ENCODE data around the gene SPG11. TPM values are rescaled to one million over a fixed set of nuclear protein-coding genes. Genes with fewer than 3 reads are reported as not detected.

SPG11 gene
- total and polyA plus RNA-seq, 2 donors (not counting 1 experiment from before 2014, with no cell fraction given) = 134 to 219 TPM

GRCh38 chr15:44603126-44603525 lies 60.3 kb downstream of the SPG11 start:
- CTCF ChIA-PET = interaction anchor here (1.2 kb wide), 1 partner anchor 24 kb away, joined by 3 read pairs; no protein-coding TSS in a partner anchor
- peaks cover 5 to 69% of the 10 kb centered on the region in 2 experiments for H3K36me3 ChIP-seq (replicated peaks in 1 of 2; ENCODE audit: control extremely low read depth in 1 of 2, control insufficient read depth in 1 of 2, extremely low read depth in 1 of 2, insufficient read depth in 2 of 2, low read length in 1 of 2)
- no peak overlapping the region for H3K4me2 ChIP-seq (replicated peaks; ENCODE audit: low read depth, low read length, poor library complexity, severe bottlenecking)
- H3K9me3 Mint-ChIP-seq (ENCODE audit: insufficient read depth) = no peaks in the 10 kb centered on the region
- H3K9ac ChIP-seq (ENCODE audit: low read length) = no peak overlapping the region
- no peak for DNase-seq
- no peaks in the 10 kb centered on the region for H4K20me1 ChIP-seq (ENCODE audit: control insufficient read depth, insufficient read depth, low read length, poor library complexity, severe bottlenecking)
- H3K79me2 ChIP-seq (ENCODE audit: control insufficient read depth, insufficient read depth, low read length) = no peaks in the 10 kb centered on the region
- no peaks in the 10 kb centered on the region for H3K4me1 Mint-ChIP-seq
- H3K27me3 Mint-ChIP-seq = no peaks in the 10 kb centered on the region
- no peak overlapping the region for H3K4me3 Mint-ChIP-seq
- H3K27me3 ChIP-seq (replicated peaks in 1 of 4; ENCODE audit: control extremely low read depth in 1 of 4, control insufficient read depth in 3 of 4, insufficient read depth in 4 of 4, low read length in 3 of 4) = no peaks in the 10 kb centered on the region
- intact Hi-C loops (cut with micrococcal nuclease) = no loop called here
- no peak overlapping the region for H2AFZ ChIP-seq (ENCODE audit: insufficient read depth, low read depth, low read length, poor library complexity, severe bottlenecking)
- no peak overlapping the region for H3K27ac ChIP-seq (ENCODE audit: low read length in 2 of 2)
- H3K27ac Mint-ChIP-seq = no peak overlapping the region
- H3K4me1 ChIP-seq (ENCODE audit: control insufficient read depth in 2 of 2, insufficient read depth in 2 of 2, low read length in 2 of 2) = no peaks in the 10 kb centered on the region
- POLR2A ChIA-PET = no interaction called here
- no peak for ATAC-seq (ENCODE audit: low read depth)
- no peak for TF ChIP-seq CTCF (IDR thresholded peaks at IDR 0.05)
- no peak for TF ChIP-seq EZH2 (IDR thresholded peaks at IDR 0.05; ENCODE audit: borderline replicate concordance, insufficient read depth, low read depth, low read length, poor library complexity, severe bottlenecking)
- no peak overlapping the region for H3K4me3 ChIP-seq (ENCODE audit: control extremely low read depth in 1 of 5, extremely low read depth in 1 of 5, insufficient read depth in 1 of 5, low read depth in 2 of 5, low read length in 4 of 5)
- 100% methylated on average over 2 of the region's 2 CpGs for WGBS (ENCODE audit: insufficient coverage)
- no peaks in the 10 kb centered on the region for H3K9me3 ChIP-seq (ENCODE audit: control extremely low read depth in 1 of 3, control insufficient read depth in 2 of 3, insufficient read depth in 1 of 3, low read length in 2 of 3)

GRCh38 chr15:44598892-44599291 lies 64.6 kb downstream of the SPG11 start:
- no peak overlapping the region for H3K4me3 Mint-ChIP-seq
- Histone ChIP-seq H3K27ac (ENCODE audit: low read length in 2 of 2) (peak overlapping the region in 1 of 2 donors; percentile 12), H3K9ac (ENCODE audit: low read length) (no peak overlapping the region), H3K79me2 (ENCODE audit: control insufficient read depth, insufficient read depth, low read length) (no peaks in the 10 kb centered on the region), H3K27me3 (replicated peaks in 1 of 4; ENCODE audit: control extremely low read depth in 1 of 4, control insufficient read depth in 3 of 4, insufficient read depth in 4 of 4, low read length in 3 of 4) (no peaks in the 10 kb centered on the region), H3K4me2 (replicated peaks; ENCODE audit: low read depth, low read length, poor library complexity, severe bottlenecking) (no peak overlapping the region), H3K36me3 (replicated peaks in 1 of 2; ENCODE audit: control extremely low read depth in 1 of 2, control insufficient read depth in 1 of 2, extremely low read depth in 1 of 2, insufficient read depth in 2 of 2, low read length in 1 of 2) (peaks cover 9 to 63% of the 10 kb centered on the region in 2 experiments), H2AFZ (ENCODE audit: insufficient read depth, low read depth, low read length, poor library complexity, severe bottlenecking) (no peak overlapping the region), H3K4me3 (ENCODE audit: control extremely low read depth in 1 of 5, extremely low read depth in 1 of 5, insufficient read depth in 1 of 5, low read depth in 2 of 5, low read length in 4 of 5) (no peak overlapping the region), H4K20me1 (ENCODE audit: control insufficient read depth, insufficient read depth, low read length, poor library complexity, severe bottlenecking) (no peaks in the 10 kb centered on the region), H3K4me1 (ENCODE audit: control insufficient read depth in 2 of 2, insufficient read depth in 2 of 2, low read length in 2 of 2) (no peaks in the 10 kb centered on the region), H3K9me3 (ENCODE audit: control extremely low read depth in 1 of 3, control insufficient read depth in 2 of 3, insufficient read depth in 1 of 3, low read length in 2 of 3) (no peaks in the 10 kb centered on the region)
- ATAC-seq (ENCODE audit: low read depth) = no peak
- DNase-seq = no peak
- TF ChIP-seq EZH2 (IDR thresholded peaks at IDR 0.05; ENCODE audit: borderline replicate concordance, insufficient read depth, low read depth, low read length, poor library complexity, severe bottlenecking) (no peak), CTCF (IDR thresholded peaks at IDR 0.05) (no peak)
- intact Hi-C loops (cut with micrococcal nuclease) = no loop called here
- WGBS (ENCODE audit: insufficient coverage) = 53% methylated on average over 3 of the region's 5 CpGs
- H3K27ac Mint-ChIP-seq = peak overlapping the region; percentile 27
- POLR2A ChIA-PET = no interaction called here
- peaks cover 3% of the 10 kb centered on the region for H3K4me1 Mint-ChIP-seq
- no peaks in the 10 kb centered on the region for H3K27me3 Mint-ChIP-seq
- H3K9me3 Mint-ChIP-seq (ENCODE audit: insufficient read depth) = no peaks in the 10 kb centered on the region
- CTCF ChIA-PET = interaction anchor here (0.8 to 1.4 kb wide), 3 partner anchors 15 to 137 kb away, joined by 3 to 8 read pairs (median 5); partner anchors contain the start of gene TRIM69
